ENCODE measurements around the gene GLB1L.

Gene GLB1L

GRCh38 chr2:219214141-219214540 lies 31.1 kb downstream of the GLB1L start:
- DNase-seq = no peak
- no peaks in the 10 kb centered on the region for H3K27me3 Mint-ChIP-seq
- H3K4me3 Mint-ChIP-seq = no peak overlapping the region
- H3K9me3 Mint-ChIP-seq = no peaks in the 10 kb centered on the region
- H3K4me1 Mint-ChIP-seq (ENCODE audit: low read depth) = peaks cover 46% of the 10 kb centered on the region
- H3K36me3 Mint-ChIP-seq (ENCODE audit: low read depth) = peaks cover 81% of the 10 kb centered on the region
- H3K27ac Mint-ChIP-seq = no peak overlapping the region

- Mint-ChIP-seq H3K9me3 (no peaks in the 10 kb centered on the region), H3K27ac (no peak overlapping the region), H3K4me3 (no peak overlapping the region), H3K4me1 (ENCODE audit: low read depth) (peaks cover 48% of the 10 kb centered on the region), H3K36me3 (ENCODE audit: low read depth) (peaks cover 84% of the 10 kb centered on the region), H3K27me3 (no peaks in the 10 kb centered on the region)
- no peak for DNase-seq
These were observed 31.7 kb downstream of the GLB1L start for GRCh38 chr2:219213486-219214071.

- Mint-ChIP-seq H3K4me3 (no peak overlapping the region), H3K9me3 (no peaks in the 10 kb centered on the region), H3K27me3 (no peaks in the 10 kb centered on the region), H3K4me1 (ENCODE audit: low read depth) (peaks cover 52% of the 10 kb centered on the region), H3K27ac (no peak overlapping the region), H3K36me3 (ENCODE audit: low read depth) (peaks cover 90% of the 10 kb centered on the region)
- DNase-seq = no peak
These were observed 32.2 kb downstream of the GLB1L start for GRCh38 chr2:219213026-219213415.

GRCh38 chr2:219210886-219211362 lies 34.3 kb downstream of the GLB1L start:
- Mint-ChIP-seq H3K4me3 (no peak overlapping the region), H3K4me1 (ENCODE audit: low read depth) (peaks cover 50% of the 10 kb centered on the region), H3K36me3 (ENCODE audit: low read depth) (peaks cover 88% of the 10 kb centered on the region), H3K27me3 (no peaks in the 10 kb centered on the region), H3K9me3 (no peaks in the 10 kb centered on the region), H3K27ac (peak overlapping the region; percentile 79)
- DNase-seq = no peak

GRCh38 chr2:219210196-219210885 lies 34.9 kb downstream of the GLB1L start:
- no peaks in the 10 kb centered on the region for H3K9me3 Mint-ChIP-seq
- H3K27me3 Mint-ChIP-seq = no peaks in the 10 kb centered on the region
- peaks cover 82% of the 10 kb centered on the region for H3K36me3 Mint-ChIP-seq (ENCODE audit: low read depth)
- H3K4me1 Mint-ChIP-seq (ENCODE audit: low read depth) = peaks cover 50% of the 10 kb centered on the region
- H3K4me3 Mint-ChIP-seq = no peak overlapping the region
- H3K27ac Mint-ChIP-seq = peak overlapping the region; percentile 98
- no peak for DNase-seq

- Mint-ChIP-seq H3K4me1 (ENCODE audit: low read depth) (peaks cover 50% of the 10 kb centered on the region), H3K27ac (peak overlapping the region; percentile 98), H3K9me3 (peaks cover under 1% of the 10 kb centered on the region), H3K27me3 (no peaks in the 10 kb centered on the region), H3K36me3 (ENCODE audit: low read depth) (peaks cover 74% of the 10 kb centered on the region), H3K4me3 (peak overlapping the region; percentile 92)
- DNase-seq = no peak
These were observed 35.7 kb downstream of the GLB1L start for GRCh38 chr2:219209236-219210195.

DNA sequence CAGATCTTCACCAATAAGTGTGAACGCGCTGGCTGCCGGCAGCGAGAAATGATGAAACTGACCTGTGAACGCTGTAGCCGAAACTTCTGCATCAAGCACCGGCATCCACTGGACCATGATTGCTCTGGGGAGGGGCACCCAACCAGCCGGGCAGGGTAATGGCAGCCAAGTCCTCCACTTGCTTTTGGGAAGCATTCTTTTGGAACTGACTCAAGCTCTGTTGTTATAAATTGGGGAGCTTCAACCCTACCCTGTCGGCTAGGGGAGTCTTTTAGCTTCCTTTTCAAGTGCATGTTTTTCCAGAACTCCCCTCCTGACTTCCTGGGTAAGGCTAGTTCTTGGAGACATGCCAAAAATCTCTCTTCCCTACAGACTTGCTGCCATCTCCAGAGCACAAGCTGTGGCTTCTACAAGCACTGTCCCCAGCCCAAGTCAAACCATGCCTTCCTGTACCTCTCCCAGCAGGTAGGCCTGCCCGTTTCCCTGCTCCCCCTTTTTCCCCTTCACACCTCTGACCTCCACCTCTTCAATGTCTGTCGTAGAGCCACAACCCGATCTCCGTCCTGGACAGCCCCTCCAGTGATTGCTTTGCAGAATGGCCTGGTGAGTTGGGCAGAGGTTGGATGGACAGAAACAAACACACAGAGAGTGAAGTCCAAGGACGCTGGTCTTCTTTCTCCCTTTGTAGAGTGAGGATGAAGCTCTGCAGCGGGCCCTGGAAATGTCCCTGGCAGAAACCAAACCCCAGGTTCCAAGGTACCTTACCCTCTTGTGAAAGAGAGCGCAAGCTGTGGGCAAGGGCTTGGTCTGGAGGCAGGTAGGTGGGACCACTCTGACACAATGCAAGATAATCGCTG lies 37.1 kb downstream of the GLB1L start:
- H3K4me1 Mint-ChIP-seq (ENCODE audit: low read depth) = peaks cover 50% of the 10 kb centered on the region
- H3K27ac Mint-ChIP-seq = peak overlapping the region; percentile 98
- no peaks in the 10 kb centered on the region for H3K27me3 Mint-ChIP-seq
- peak overlapping the region; percentile 92 for H3K4me3 Mint-ChIP-seq
- H3K9me3 Mint-ChIP-seq = peaks cover 6% of the 10 kb centered on the region
- peaks cover 60% of the 10 kb centered on the region for H3K36me3 Mint-ChIP-seq (ENCODE audit: low read depth)
- DNase-seq = no peak

DNA sequence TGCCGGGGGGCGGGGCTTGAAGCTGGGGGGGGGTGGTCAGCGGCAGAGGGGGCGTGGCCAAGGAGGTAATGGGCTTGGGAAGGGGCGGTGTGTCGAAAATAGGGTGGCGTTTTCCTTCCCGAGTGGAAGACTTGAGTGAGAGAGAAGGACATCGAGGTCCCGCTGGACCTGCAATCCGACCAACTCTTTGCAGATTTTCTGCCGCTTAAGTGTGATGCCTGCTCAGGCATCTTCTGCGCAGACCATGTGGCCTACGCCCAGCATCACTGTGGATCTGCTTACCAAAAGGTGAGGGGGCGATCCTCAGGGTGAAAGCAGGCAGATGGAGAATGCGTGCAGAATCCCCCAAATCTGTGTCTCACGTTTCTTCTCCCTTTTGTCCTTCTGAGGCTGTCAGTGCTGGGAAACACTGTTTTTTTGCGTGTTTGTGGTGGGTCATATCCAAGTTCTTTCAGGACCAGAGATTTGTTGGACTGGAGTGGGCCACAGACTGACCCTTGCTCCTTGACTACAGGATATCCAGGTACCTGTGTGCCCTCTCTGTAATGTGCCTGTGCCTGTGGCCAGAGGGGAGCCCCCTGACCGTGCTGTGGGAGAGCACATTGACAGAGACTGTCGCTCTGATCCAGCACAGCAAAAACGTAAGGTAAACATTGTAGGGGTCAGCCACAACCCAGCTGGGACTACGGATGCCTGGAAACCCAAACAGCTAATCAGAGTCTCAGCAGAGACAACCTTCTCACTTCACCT lies 37.9 kb downstream of the GLB1L start:
- Mint-ChIP-seq H3K27ac (peak overlapping the region; percentile 98), H3K27me3 (no peaks in the 10 kb centered on the region), H3K9me3 (peaks cover 6% of the 10 kb centered on the region), H3K4me3 (peak overlapping the region; percentile 92), H3K4me1 (ENCODE audit: low read depth) (peaks cover 50% of the 10 kb centered on the region), H3K36me3 (ENCODE audit: low read depth) (peaks cover 52% of the 10 kb centered on the region)
- no peak for DNase-seq

- no peaks in the 10 kb centered on the region for H3K27me3 Mint-ChIP-seq
- H3K27ac Mint-ChIP-seq = peak within 1 kb of the TSS; percentile 98
- H3K36me3 Mint-ChIP-seq (ENCODE audit: low read depth) = peaks cover 47% of the 10 kb centered on the region
- peaks cover 46% of the 10 kb centered on the region for H3K4me1 Mint-ChIP-seq (ENCODE audit: low read depth)
- peak within 1 kb of the TSS; percentile 92 for H3K4me3 Mint-ChIP-seq
- DNase-seq = peak; percentile 97
- H3K9me3 Mint-ChIP-seq = peaks cover 6% of the 10 kb centered on the region
These were observed 38.7 kb downstream of the GLB1L start, which contains the start of gene ZFAND2B for GRCh38 chr2:219206328-219207133. Gene ZFAND2B, plus strand, starts transcription at chr2:219206782. Its CDS starts 206 bp downstream, at chr2:219206988.

DNA sequence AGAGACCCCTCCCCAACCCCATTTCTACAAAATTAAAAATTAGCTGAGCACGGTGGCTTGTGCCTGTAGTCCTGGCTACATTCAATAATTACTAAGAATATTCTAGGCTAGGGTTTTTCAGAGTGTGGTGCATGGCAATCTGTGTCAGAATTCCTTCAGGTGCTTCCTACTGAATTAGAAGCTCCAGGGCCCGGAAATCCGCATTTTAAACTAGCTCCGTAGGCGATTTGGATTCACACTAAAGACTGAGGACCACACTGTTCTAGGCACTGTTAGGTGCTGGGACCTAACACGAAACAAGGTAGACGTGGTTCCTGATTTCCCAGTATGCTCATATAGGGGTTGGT lies 39.3 kb downstream of the GLB1L start:
- Mint-ChIP-seq H3K27me3 (no peaks in the 10 kb centered on the region), H3K4me1 (ENCODE audit: low read depth) (peaks cover 42% of the 10 kb centered on the region), H3K27ac (peak overlapping the region; percentile 98), H3K4me3 (peak overlapping the region; percentile 92), H3K36me3 (ENCODE audit: low read depth) (peaks cover 41% of the 10 kb centered on the region), H3K9me3 (peaks cover 6% of the 10 kb centered on the region)
- no peak for DNase-seq

- no peak for DNase-seq
- peaks cover 33% of the 10 kb centered on the region for H3K36me3 Mint-ChIP-seq (ENCODE audit: low read depth)
- H3K4me1 Mint-ChIP-seq (ENCODE audit: low read depth) = peaks cover 42% of the 10 kb centered on the region
- peak overlapping the region; percentile 27 for H3K4me3 Mint-ChIP-seq
- H3K27me3 Mint-ChIP-seq = no peaks in the 10 kb centered on the region
- peak overlapping the region; percentile 98 for H3K27ac Mint-ChIP-seq
- peaks cover 6% of the 10 kb centered on the region for H3K9me3 Mint-ChIP-seq
These were observed 40.1 kb downstream of the GLB1L start for GRCh38 chr2:219205165-219205538.

DNA sequence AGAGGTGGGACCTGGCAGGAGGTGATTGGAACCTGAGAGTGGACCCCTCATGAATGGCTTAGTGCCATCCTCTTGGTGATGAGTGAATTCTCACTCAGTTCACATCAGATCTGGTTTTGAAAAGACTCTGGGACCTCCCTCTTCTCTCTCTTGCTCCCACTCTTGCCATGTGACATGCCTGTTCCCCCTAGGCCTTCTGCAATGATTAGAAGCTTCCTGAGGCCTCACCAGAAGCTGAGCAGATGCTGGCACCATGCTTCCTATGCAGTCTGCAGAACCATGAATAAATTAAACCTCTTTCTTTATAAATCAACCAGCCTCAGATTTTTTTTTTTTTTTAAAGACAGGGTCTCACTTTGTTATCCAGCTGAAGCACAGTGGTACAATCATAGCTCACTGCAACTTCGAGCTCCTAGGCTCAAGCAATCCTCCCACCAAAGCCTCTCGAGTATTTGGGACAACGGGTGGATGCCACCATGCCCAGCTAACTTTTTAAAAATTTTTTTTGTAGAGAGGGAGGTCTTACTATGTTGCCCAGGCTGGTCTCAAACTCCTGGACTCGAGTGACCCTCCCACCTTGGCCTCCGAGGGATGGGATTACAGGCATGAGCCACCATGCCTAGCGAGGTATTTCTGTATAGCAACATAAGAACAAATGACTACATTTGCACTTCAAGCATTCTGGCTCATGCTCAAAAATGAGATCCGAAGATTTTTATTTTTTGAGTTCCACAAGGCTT lies 40.6 kb downstream of the GLB1L start:
- Mint-ChIP-seq H3K36me3 (ENCODE audit: low read depth) (peaks cover 28% of the 10 kb centered on the region), H3K4me3 (no peak overlapping the region), H3K9me3 (peaks cover 6% of the 10 kb centered on the region), H3K27ac (no peak overlapping the region), H3K4me1 (ENCODE audit: low read depth) (peaks cover 40% of the 10 kb centered on the region), H3K27me3 (no peaks in the 10 kb centered on the region)
- DNase-seq = no peak

Data from activated T-cell treated with anti-CD3 and anti-CD28 coated beads, Interleukin-2, amount 50 U/mL, for 24 hours (primary cell).